K562 (cell line): ENCODE measurements around the gene VSIG10. TPM values are rescaled to one million over a fixed set of nuclear protein-coding genes. Genes with fewer than 3 reads are reported as not detected.

ENCODE experiments used
- ATAC-seq: fragments of 200-7000 bp; cut with Tn5 transposase; 3 replicates; pipeline ENCODE4 v1.9.1; 2020; ENCODE audit warnings: moderate library complexity
- BruUV-seq: library from RNA; stranded (reverse); fragments of 400-500 nt; replicated peaks from 2 replicates; lab custom pipeline; 2021; lab: Mats Ljungman, UMichigan
- CTCF ChIA-PET: fragments of 300-600 bp; formaldehyde crosslinking; extraction: SDS; loops from one replicate; lab custom pipeline; 2021; ENCODE audit warnings: low intra/inter-chr PET ratio; lab: Yijun Ruan, JAX
- POLR2A ChIA-PET: fragments of 300-600, 350-650 bp; sonication (Branson Sonifier 250); formaldehyde crosslinking; extraction: SDS; loops from one replicate; lab custom pipeline; 2021; ENCODE audit warnings: antibody characterized with exemption, inconsistent platforms; lab: Yijun Ruan, JAX
- DNase-seq, 4 experiments: peaks; one replicate each; pipeline versions ENCODE4 v3.0.0 to v3.0.0-alpha.2; 2011 to 2018; ENCODE audit warnings: low spot score in 3 of 4, mixed read lengths in 3 of 4; ENCODE audit errors: extremely low read depth in 1 of 4
- FAIRE-seq: peaks from 2 replicates; lab custom pipeline; 2011; peaks lifted over from hg19 to GRCh38; lab: Jason Lieb, UNC
- H2AFZ ChIP-seq: 2 replicates; pipeline ENCODE4 v1.6.0; 2011; ENCODE audit warnings: low read depth, low read length, control low read depth, inconsistent platforms
- H3K27ac ChIP-seq: fragments of 200-600 bp; 3 replicates; pipeline ENCODE4 v1.8.0; 2011; ENCODE audit warnings: low read depth, mild to moderate bottlenecking, control low read depth, inconsistent platforms, low read length, moderate library complexity, mixed read lengths; ENCODE audit errors: extremely low read depth
- H3K27me3 ChIP-seq, 2 experiments: fragments of 300-600 bp in 1 of 2; 2 replicates in 1 of 2; 3 replicates in 1 of 2; pipeline versions ENCODE4 v1.6.0 to v1.8.0; 2011; ENCODE audit warnings: inconsistent platforms in 2 of 2, low read length in 2 of 2, mild to moderate bottlenecking in 1 of 2, mixed read lengths in 1 of 2, moderate library complexity in 1 of 2; ENCODE audit not compliant: control insufficient read depth in 2 of 2, insufficient read depth in 2 of 2
- H3K36me3 ChIP-seq: fragments of 300-600 bp; 3 replicates; pipeline ENCODE4 v1.8.0; 2011; ENCODE audit warnings: mild to moderate bottlenecking, low read length, inconsistent platforms; ENCODE audit not compliant: control insufficient read depth, insufficient read depth
- H3K4me1 ChIP-seq, 2 experiments: fragments of 200-600 bp in 1 of 2; replicated peaks in 1 of 2; 2 replicates in 1 of 2; 3 replicates in 1 of 2; pipeline versions ENCODE4 v1.5.1 to v1.8.0; 2011; ENCODE audit warnings: inconsistent platforms in 2 of 2, low read length in 2 of 2, mild to moderate bottlenecking in 1 of 2, mixed read lengths in 1 of 2, moderate library complexity in 1 of 2; ENCODE audit not compliant: control insufficient read depth in 2 of 2, insufficient read depth in 2 of 2
- H3K4me2 ChIP-seq: 2 replicates; pipeline ENCODE4 v1.6.1; 2011; ENCODE audit warnings: low read length, control low read depth, inconsistent platforms, mixed read lengths; ENCODE audit not compliant: insufficient read depth
- H3K4me3 ChIP-seq: fragments of 200-600 bp; sonication (generic), shearing (Covaris generic); 2 replicates; pipeline ENCODE4 v1.5.1; 2016; ENCODE audit warnings: control low read depth, inconsistent platforms
- H3K79me2 ChIP-seq: fragments of 200-600 bp; 3 replicates; pipeline ENCODE4 v1.8.0; 2011; ENCODE audit warnings: low read length, inconsistent platforms; ENCODE audit not compliant: control insufficient read depth, insufficient read depth
- H3K9ac ChIP-seq, 2 experiments: 2 replicates each; pipeline versions ENCODE4 v1.6.0 to v1.6.1; 2011; ENCODE audit warnings: low read depth in 2 of 2, low read length in 2 of 2, control low read depth in 1 of 2, inconsistent platforms in 1 of 2, mild to moderate bottlenecking in 1 of 2, mixed read lengths in 1 of 2; ENCODE audit not compliant: insufficient read depth in 1 of 2
- H3K9me1 ChIP-seq: one replicate; pipeline ENCODE4 v1.6.0; 2011; ENCODE audit warnings: inconsistent platforms, mild to moderate bottlenecking, low read length, moderate library complexity; ENCODE audit not compliant: control insufficient read depth, insufficient read depth
- H3K9me3 ChIP-seq: replicated peaks from 2 replicates; pipeline ENCODE4 v1.5.1; 2011; ENCODE audit warnings: low read depth, low read length, inconsistent platforms; ENCODE audit not compliant: control insufficient read depth, insufficient read depth
- H4K20me1 ChIP-seq: replicated peaks from 2 replicates; pipeline ENCODE4 v1.6.1; 2011; ENCODE audit warnings: low read length, inconsistent platforms, mixed read lengths; ENCODE audit not compliant: control insufficient read depth, insufficient read depth
- CBFA2T3 ChIP-seq: fragments of 450-650 bp; IDR thresholded peaks from 2 replicates; pipeline ENCODE4 v1.6.1; 2017
- RFX1 ChIP-seq: fragments of 450-650 bp; IDR thresholded peaks from 2 replicates; pipeline ENCODE4 v1.6.1; 2016; ENCODE audit warnings: mild to moderate bottlenecking, moderate library complexity
- WGBS: fragments of 100-300 bp; shearing (Covaris generic); methylation state at CpG from one replicate; pipeline ENCODE4 v1.1.6; 2016; ENCODE audit warnings: low coverage, mixed read lengths; ENCODE audit not compliant: insufficient coverage; ENCODE audit errors: missing lambda C conversion rate; 5-methylcytosine and 5-hydroxymethylcytosine counted together
- in situ Hi-C: fragments of 300-500 bp; cut with MboI; formaldehyde crosslinking; loops from 4 replicates; pipeline ENCODE4 v1.15.0; 2018; ENCODE audit warnings: inconsistent platforms, mixed read lengths
- intact Hi-C: fragments of 100-400 bp; cut with micrococcal nuclease; formaldehyde crosslinking; loops from 2 replicates; pipeline ENCODE4 v1.14.2; 2022
- polyA plus RNA-seq, 8 experiments: library from polyadenylated mRNA; depleted of rRNA in 4 of 8; stranded (reverse) in 5 of 8; unstranded in 3 of 8; fragments of >200 nt; fragmentation: Nextera tagmentation in 2 of 8; fragmentation: Illumina TruSeq in 1 of 8; extraction: Ambion mirVana in 2 of 8; extraction: Trizol in 1 of 8; gene quantifications; 2 replicates each; pipeline versions ENCODE4 v1.2.1 to v1.2.3, GENCODE V29; 2011 to 2014; ENCODE audit warnings: inconsistent platforms in 1 of 8, missing spikeins in 1 of 8
- total RNA-seq, 7 experiments: library from RNA; depleted of rRNA in 6 of 7; stranded (reverse); fragments of >200 nt in 6 of 7; fragmentation: Illumina TruSeq in 2 of 7; extraction: Trizol in 2 of 7; gene quantifications; 2 replicates each; pipeline versions ENCODE4 v1.2.1 to v1.2.3, GENCODE V29; 2011 to 2021; ENCODE audit warnings: low replicate concordance in 1 of 7
- TF ChIP-seq, protein P1 (sequence below): fragments of 450-650 bp; formaldehyde crosslinking; IDR thresholded peaks from 2 replicates; pipeline ENCODE4 v1.4.0; 2020; ENCODE audit warnings: mild to moderate bottlenecking, moderate library complexity
- TF ChIP-seq, protein P2 (sequence below), 2 experiments: fragments of 450-650 bp; conservative IDR thresholded peaks; 2 replicates each; pipeline ENCODE4 v1.6.1; 2017; ENCODE audit warnings: mild to moderate bottlenecking in 2 of 2, moderate library complexity in 2 of 2

The VSIG10 gene
- total and polyA plus RNA-seq, 9 of the 15 experiments (the other 6 are each of a cell fraction or from before 2014, with no cell fraction given), result 4.1 to 8.8 (median 4.7) TPM

DNA sequence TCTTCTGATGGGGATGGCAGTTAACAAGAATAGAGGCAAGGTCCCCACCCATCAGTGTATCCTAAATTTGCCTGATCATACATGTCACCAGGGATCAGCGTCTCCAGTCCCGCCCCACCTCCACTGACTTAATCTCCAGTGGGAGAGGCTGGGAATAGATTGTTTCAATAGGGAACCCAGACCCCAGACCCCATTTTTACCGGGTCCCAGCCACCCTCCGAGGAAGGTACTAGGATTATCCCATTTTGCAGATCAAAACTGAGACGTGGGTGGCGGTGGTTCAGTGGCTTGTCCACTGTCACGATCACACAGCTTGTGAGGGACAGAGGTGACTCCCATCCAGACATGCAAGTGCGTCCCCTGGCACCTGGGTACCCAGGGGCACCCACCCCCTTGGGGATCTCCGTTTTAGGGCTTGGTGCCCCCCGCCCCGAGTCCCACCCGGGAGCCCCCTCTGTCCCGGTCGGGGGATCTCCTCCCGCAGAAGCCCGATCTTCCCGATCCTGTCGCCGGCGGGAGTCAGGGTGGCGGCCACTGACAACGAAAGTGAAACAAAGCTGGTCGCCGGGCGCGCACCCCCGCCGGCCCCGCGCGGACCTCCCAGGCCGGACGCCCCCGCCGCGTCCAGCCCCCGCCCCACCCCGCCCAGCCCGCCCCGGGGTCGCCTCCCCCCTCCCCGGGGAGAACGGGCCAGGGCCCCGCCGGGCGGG is 43.4 kb downstream of the VSIG10 start (continued):
- TF ChIP-seq, protein P1, sequence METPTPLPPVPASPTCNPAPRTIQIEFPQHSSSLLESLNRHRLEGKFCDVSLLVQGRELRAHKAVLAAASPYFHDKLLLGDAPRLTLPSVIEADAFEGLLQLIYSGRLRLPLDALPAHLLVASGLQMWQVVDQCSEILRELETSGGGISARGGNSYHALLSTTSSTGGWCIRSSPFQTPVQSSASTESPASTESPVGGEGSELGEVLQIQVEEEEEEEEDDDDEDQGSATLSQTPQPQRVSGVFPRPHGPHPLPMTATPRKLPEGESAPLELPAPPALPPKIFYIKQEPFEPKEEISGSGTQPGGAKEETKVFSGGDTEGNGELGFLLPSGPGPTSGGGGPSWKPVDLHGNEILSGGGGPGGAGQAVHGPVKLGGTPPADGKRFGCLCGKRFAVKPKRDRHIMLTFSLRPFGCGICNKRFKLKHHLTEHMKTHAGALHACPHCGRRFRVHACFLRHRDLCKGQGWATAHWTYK (CRISPR knock-in tag), result peak; percentile 78
- TF ChIP-seq, protein P2, sequence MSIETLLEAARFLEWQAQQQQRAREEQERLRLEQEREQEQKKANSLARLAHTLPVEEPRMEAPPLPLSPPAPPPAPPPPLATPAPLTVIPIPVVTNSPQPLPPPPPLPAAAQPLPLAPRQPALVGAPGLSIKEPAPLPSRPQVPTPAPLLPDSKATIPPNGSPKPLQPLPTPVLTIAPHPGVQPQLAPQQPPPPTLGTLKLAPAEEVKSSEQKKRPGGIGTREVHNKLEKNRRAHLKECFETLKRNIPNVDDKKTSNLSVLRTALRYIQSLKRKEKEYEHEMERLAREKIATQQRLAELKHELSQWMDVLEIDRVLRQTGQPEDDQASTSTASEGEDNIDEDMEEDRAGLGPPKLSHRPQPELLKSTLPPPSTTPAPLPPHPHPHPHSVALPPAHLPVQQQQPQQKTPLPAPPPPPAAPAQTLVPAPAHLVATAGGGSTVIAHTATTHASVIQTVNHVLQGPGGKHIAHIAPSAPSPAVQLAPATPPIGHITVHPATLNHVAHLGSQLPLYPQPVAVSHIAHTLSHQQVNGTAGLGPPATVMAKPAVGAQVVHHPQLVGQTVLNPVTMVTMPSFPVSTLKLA (conservative IDR thresholded peaks at IDR 0.05), result 0 out of 4 replicates have a peak, but pooled peaks of 1 of the 2 experiments have one; percentile 1
- TF ChIP-seq, all 486 proteins: peak for 11

DNA sequence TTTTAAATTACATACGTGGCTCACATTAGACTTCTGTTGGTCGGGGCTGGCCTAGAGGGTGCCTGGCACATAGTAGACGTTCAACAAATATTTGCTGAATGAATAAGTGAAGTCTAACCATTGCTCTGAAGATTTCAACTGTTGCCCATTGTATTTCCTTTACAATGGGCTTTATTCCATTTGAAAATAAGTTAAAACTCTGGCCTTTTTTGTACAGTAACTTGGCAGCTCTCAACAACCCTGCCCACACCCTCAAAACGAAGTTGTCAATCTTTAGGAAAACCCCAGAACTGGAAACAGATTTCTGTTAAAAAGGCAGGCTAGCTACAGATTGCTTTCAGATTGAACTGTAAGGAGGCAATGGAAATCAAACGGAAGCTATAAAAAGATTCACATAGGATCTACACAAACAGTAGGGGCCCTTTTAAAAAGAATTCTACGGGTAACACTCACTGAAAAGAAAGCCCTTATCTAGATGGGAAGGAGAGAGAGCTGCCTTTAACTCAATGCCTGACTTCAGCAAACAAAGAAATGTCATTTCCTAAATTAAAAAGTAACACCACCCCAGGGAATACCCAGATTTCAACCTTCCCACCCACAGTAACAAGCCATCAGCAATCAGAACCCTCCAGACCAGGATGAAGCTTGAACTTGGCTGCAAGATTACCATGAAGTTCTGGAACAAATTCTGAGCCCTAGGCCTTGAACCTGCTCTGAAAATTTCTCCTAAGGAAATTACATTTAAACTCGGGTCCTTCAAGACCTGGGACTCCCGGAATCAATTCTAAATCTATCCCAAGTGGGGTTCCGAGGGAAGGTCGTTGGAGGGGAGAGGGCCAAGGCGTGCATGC is 44.2 kb downstream of the VSIG10 start:
- 30% methylated on average over 10 of the region's 11 CpGs for WGBS
- Histone ChIP-seq H3K36me3 (no peaks in the 10 kb centered on the region; the same call in 2 of the 3 replicates), H3K9ac (peak overlapping the region; percentile 83 to 95; a peak in 3 of 4 replicates), H4K20me1 (peaks cover 5% of the 10 kb centered on the region; the same call in 1 of the 2 replicates), H3K4me2 (peak overlapping the region; percentile 97), H3K4me3 (peak overlapping the region; percentile 85), H3K79me2 (peaks cover 38% of the 10 kb centered on the region), H2AFZ (no peak overlapping the region), H3K4me1 (peaks cover 15 to 28% of the 10 kb centered on the region in 2 experiments), H3K27me3 (no peaks in the 10 kb centered on the region), H3K27ac (peak overlapping the region; percentile 84; the same call in 2 of the 3 replicates), H3K9me1 (no peaks in the 10 kb centered on the region), H3K9me3 (no peaks in the 10 kb centered on the region)
- intact Hi-C loops, result loop anchor here (5.0 kb wide), 1 partner anchor 43 kb away; the partner anchor contains the start of gene VSIG10
- ChIA-PET CTCF (no interaction called here), POLR2A (interaction anchor here (0.6 to 1.1 kb wide), 4 partner anchors 12 to 88 kb away, joined by 3 to 7 read pairs (median 4); no protein-coding TSS in a partner anchor)
- no TSS peak for BruUV-seq
- peak; percentile 48 for FAIRE-seq
- in situ Hi-C loops, result no loop called here
- TF ChIP-seq RFX1 (no peak), CBFA2T3 (0 out of 2 replicates have a peak, but pooled peaks have one; percentile 2)
- ATAC-seq, result no peak
- DNase-seq, result no peak
